K562 (cell line): ENCODE data around the gene PACSIN1. TPM values are rescaled to one million over a fixed set of nuclear protein-coding genes. Genes with fewer than 3 reads are reported as not detected.

Experiments
- BRF1 ChIP-seq: IDR thresholded peaks from 3 replicates; pipeline ENCODE4 v1.6.1; 2011; ENCODE audit warnings: borderline replicate concordance, mild to moderate bottlenecking; ENCODE audit not compliant: insufficient read length; ENCODE audit errors: extremely low read depth
- CHCHD3 ChIP-seq: fragments of 250-450 bp; sonication (Bioruptor Pico); IDR thresholded peaks from 2 replicates; pipeline ENCODE4 v2.1.2; 2022; ENCODE audit warnings: mild to moderate bottlenecking
- ETV5 ChIP-seq: sonication (generic); formaldehyde crosslinking; IDR thresholded peaks from 2 replicates; pipeline ENCODE4 v1.4.0; 2020; ENCODE audit warnings: low read depth, mild to moderate bottlenecking, missing genetic modification reagents
- HEY1 ChIP-seq: fragments of 250-450 bp; sonication (Bioruptor Pico); IDR thresholded peaks from 2 replicates; pipeline ENCODE4 v1.5.0; 2020; ENCODE audit warnings: mild to moderate bottlenecking, moderate library complexity, borderline replicate concordance
- NR2C2 ChIP-seq, 2 experiments: fragments of 200-800 bp in 1 of 2; sonication (Bioruptor generic) in 1 of 2; sonication (generic) in 1 of 2; formaldehyde crosslinking in 1 of 2; IDR thresholded peaks; 2 replicates each; pipeline versions ENCODE4 v1.6.1 to v1.8.0; 2016 to 2022; ENCODE audit warnings: mild to moderate bottlenecking in 1 of 2, missing compliant biosample characterization in 1 of 2, missing genetic modification characterization in 1 of 2, missing genetic modification reagents in 1 of 2
- OTX1 ChIP-seq: fragments of 450-650 bp; formaldehyde crosslinking; IDR thresholded peaks from 2 replicates; pipeline ENCODE4 v1.4.0; 2022; ENCODE audit warnings: mild to moderate bottlenecking
- RBM25 ChIP-seq: fragments of 200-400 bp; formaldehyde crosslinking; IDR thresholded peaks from 2 replicates; pipeline ENCODE4 v1.6.1; 2018; ENCODE audit warnings: low read length, low read depth, moderate library complexity; ENCODE audit not compliant: severe bottlenecking
- SMAD4 ChIP-seq: fragments of 250-450 bp; sonication (Bioruptor Pico); conservative IDR thresholded peaks from 2 replicates; pipeline ENCODE4 v1.8.0; 2021; ENCODE audit warnings: inconsistent platforms, mild to moderate bottlenecking, moderate library complexity
- SP1 ChIP-seq: sonication (generic); formaldehyde crosslinking; IDR thresholded peaks from 2 replicates; pipeline ENCODE4 v1.8.1; 2022; ENCODE audit warnings: mild to moderate bottlenecking, missing genetic modification reagents
- TAF7 ChIP-seq: fragments of 450-650 bp; IDR thresholded peaks from 2 replicates; pipeline ENCODE4 v1.6.1; 2016; ENCODE audit warnings: missing genetic modification characterization, missing compliant biosample characterization
- TFAM ChIP-seq: fragments of 250-450 bp; sonication (Bioruptor Pico); conservative IDR thresholded peaks from 2 replicates; pipeline ENCODE4 v1.5.0; 2021; ENCODE audit warnings: mild to moderate bottlenecking, moderate library complexity
- ZKSCAN1 ChIP-seq: fragments of 150-350 bp; IDR thresholded peaks from 2 replicates; pipeline ENCODE4 v1.6.1; 2016; ENCODE audit warnings: low read depth, low read length
- ZNF830 ChIP-seq: fragments of 250-450 bp; sonication (Bioruptor Pico); IDR thresholded peaks from 2 replicates; pipeline ENCODE4 v1.5.0; 2021; ENCODE audit warnings: mild to moderate bottlenecking
- polyA plus RNA-seq, 8 experiments: library from polyadenylated mRNA; depleted of rRNA in 4 of 8; stranded (reverse) in 5 of 8; unstranded in 3 of 8; fragments of >200 nt; fragmentation: Nextera tagmentation in 2 of 8; fragmentation: Illumina TruSeq in 1 of 8; extraction: Ambion mirVana in 2 of 8; extraction: Trizol in 1 of 8; gene quantifications; 2 replicates each; pipeline versions ENCODE4 v1.2.1 to v1.2.3, GENCODE V29; 2011 to 2014; ENCODE audit warnings: inconsistent platforms in 1 of 8, missing spikeins in 1 of 8
- total RNA-seq, 7 experiments: library from RNA; depleted of rRNA in 6 of 7; stranded (reverse); fragments of >200 nt in 6 of 7; fragmentation: Illumina TruSeq in 2 of 7; extraction: Trizol in 2 of 7; gene quantifications; 2 replicates each; pipeline versions ENCODE4 v1.2.1 to v1.2.3, GENCODE V29; 2011 to 2021; ENCODE audit warnings: low replicate concordance in 1 of 7
- TF ChIP-seq, protein P1 (sequence below): sonication (generic); formaldehyde crosslinking; IDR thresholded peaks from 2 replicates; pipeline ENCODE4 v1.5.0; 2020; ENCODE audit warnings: missing genetic modification reagents
- TF ChIP-seq, protein P2 (sequence below): fragments of 200-400 bp; formaldehyde crosslinking; IDR thresholded peaks from 2 replicates; pipeline ENCODE4 v1.6.1; 2017; ENCODE audit warnings: mild to moderate bottlenecking, low read depth, low read length, moderate library complexity

PACSIN1 gene
- total and polyA plus RNA-seq, 9 of the 15 experiments (the other 6 are each of a cell fraction or from before 2014, with no cell fraction given) = 0.01 to 1.7 (median 0.45) TPM

DNA sequence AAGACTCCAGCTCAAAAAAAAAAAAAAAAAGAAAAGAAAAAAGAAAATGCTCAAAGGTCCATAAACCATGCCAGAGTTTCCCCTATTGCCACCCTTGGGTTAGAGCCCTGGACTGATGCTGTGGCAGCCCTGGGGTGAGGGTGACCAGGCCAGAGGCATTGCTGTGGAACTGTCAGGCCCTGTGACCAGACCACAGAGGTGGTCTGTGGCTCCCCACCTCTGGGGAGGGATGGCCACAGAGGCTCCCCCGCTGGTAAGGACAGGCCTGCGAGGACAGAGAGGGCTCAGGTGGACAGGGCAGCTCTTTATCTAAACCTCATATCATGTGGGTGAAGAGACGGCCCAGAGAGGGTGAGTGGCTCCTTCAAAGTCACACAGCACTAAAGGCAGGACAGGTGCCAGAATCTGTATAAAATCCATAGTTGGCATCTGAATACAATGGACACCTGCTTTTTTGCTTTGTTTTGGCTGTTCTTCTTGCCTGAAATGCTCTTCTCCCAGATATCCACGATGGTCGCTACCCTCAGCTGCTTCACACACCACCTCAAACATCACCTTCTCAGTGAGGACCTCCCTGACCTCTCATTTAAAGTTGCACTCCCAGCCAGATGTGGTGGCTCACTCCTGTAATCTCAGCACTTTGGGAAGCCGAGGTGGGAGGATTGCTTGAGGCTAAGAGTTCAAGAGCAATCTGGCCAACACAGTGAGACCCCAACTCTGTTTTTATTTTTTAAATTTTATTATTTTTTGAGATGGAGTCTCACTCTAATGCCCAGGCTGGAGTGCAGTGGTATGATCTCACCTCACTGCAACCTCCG, 112.8 kb downstream of the PACSIN1 start (continued):
- TF ChIP-seq SMAD4 (CRISPR knock-in tag) (no peak), SP1 (no peak), ZKSCAN1 (no peak), BRF1 (no peak), HEY1 (CRISPR knock-in tag) (no peak), NR2C2 (CRISPR knock-in tag; IDR thresholded peaks at IDR 0.05) (no peak), NR2C2 (tag; IDR thresholded peaks at IDR 0.05) (no peak), ZNF830 (CRISPR knock-in tag) (no peak), OTX1 (CRISPR knock-in tag) (no peak), TAF7 (no peak), ETV5 (CRISPR knock-in tag) (no peak), RBM25 (peak; percentile 99), CHCHD3 (CRISPR knock-in tag) (no peak), TFAM (CRISPR knock-in tag) (no peak)
- TF ChIP-seq, protein P1, sequence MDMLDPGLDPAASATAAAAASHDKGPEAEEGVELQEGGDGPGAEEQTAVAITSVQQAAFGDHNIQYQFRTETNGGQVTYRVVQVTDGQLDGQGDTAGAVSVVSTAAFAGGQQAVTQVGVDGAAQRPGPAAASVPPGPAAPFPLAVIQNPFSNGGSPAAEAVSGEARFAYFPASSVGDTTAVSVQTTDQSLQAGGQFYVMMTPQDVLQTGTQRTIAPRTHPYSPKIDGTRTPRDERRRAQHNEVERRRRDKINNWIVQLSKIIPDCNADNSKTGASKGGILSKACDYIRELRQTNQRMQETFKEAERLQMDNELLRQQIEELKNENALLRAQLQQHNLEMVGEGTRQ (CRISPR knock-in tag) = no peak
- TF ChIP-seq, protein P2, sequence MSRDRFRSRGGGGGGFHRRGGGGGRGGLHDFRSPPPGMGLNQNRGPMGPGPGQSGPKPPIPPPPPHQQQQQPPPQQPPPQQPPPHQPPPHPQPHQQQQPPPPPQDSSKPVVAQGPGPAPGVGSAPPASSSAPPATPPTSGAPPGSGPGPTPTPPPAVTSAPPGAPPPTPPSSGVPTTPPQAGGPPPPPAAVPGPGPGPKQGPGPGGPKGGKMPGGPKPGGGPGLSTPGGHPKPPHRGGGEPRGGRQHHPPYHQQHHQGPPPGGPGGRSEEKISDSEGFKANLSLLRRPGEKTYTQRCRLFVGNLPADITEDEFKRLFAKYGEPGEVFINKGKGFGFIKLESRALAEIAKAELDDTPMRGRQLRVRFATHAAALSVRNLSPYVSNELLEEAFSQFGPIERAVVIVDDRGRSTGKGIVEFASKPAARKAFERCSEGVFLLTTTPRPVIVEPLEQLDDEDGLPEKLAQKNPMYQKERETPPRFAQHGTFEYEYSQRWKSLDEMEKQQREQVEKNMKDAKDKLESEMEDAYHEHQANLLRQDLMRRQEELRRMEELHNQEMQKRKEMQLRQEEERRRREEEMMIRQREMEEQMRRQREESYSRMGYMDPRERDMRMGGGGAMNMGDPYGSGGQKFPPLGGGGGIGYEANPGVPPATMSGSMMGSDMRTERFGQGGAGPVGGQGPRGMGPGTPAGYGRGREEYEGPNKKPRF = no peak
